Endothelial cell of umbilical vein (primary cell): Measurements from ENCODE around the gene TMEM207.

Experiments
- EZH2 ChIP-seq: IDR thresholded peaks from 2 replicates; pipeline ENCODE4 v1.6.1; 2012; ENCODE audit warnings: borderline replicate concordance, low read depth, mild to moderate bottlenecking, moderate library complexity, low read length, inconsistent platforms; ENCODE audit not compliant: severe bottlenecking
- MYC ChIP-seq: IDR thresholded peaks from one replicate; pipeline ENCODE4 v1.6.1; 2011; ENCODE audit warnings: mild to moderate bottlenecking, low read depth, low read length
- POLR2A ChIP-seq: IDR thresholded peaks from 2 replicates; pipeline ENCODE4 v1.6.1; 2012; ENCODE audit warnings: low read depth, mild to moderate bottlenecking, control low read depth, low read length
- POLR2AphosphoS5 ChIP-seq: IDR thresholded peaks from 2 replicates; pipeline ENCODE4 v1.6.1; 2012; ENCODE audit warnings: low read depth, mild to moderate bottlenecking, control low read depth, low read length, moderate library complexity; ENCODE audit not compliant: insufficient read depth
- TF ChIP-seq, protein P1 (sequence below), 2 donors: IDR thresholded peaks; 1 replicate in 1 of 2; 2 replicates in 1 of 2; pipeline ENCODE4 v1.5.1; 2011; ENCODE audit warnings: low read length in 2 of 2, mild to moderate bottlenecking in 2 of 2, moderate library complexity in 2 of 2, control low read depth in 1 of 2, inconsistent platforms in 1 of 2, low read depth in 1 of 2; ENCODE audit not compliant: insufficient read depth in 1 of 2; ENCODE audit errors: extremely low read depth in 1 of 2

DNA sequence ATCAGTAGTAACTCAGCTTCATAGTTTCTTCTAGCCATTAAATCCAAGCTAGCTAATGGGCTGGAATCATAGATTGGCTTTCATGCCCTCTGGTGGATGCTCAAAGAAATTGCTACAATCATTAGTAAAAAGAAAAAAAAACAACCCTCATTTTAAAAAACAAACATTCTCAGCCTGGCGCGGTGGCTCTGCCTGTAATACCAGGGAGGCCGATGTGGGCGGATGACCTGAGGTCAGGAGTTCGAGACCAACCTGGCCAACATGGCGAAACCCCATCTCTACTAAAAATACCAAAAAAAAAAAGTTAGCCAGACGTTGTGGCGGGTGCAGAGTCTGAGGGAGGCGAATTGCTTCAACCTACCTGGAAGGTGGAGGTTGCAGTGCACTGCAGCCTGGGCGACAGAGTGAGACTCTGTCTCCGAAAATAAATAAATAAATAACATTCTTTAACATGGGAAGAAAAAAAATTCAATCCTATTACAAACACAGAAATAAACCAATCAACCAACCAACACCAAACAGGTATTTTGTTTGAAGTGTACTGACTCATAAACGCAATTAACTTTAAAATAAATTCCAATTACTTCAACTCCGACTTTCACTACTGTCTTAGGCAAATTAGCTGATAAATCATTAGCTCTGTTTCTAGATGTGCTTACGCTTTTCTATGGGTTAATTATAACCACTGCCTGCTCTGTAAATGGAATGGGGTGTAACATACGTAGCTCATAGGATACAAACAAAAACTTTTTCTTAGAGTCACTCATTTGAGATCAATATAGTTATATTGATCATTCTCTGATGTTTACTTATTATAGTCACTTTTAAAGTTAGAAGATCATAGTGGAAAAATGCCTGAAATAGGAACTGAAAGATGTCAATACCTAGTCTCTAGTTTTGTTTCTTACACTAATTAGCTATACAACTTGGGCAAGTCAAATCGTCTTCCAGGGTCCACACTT, 24.9 kb downstream of the TMEM207 start:
- TF ChIP-seq MYC, result no peak
- TF ChIP-seq, protein P1, sequence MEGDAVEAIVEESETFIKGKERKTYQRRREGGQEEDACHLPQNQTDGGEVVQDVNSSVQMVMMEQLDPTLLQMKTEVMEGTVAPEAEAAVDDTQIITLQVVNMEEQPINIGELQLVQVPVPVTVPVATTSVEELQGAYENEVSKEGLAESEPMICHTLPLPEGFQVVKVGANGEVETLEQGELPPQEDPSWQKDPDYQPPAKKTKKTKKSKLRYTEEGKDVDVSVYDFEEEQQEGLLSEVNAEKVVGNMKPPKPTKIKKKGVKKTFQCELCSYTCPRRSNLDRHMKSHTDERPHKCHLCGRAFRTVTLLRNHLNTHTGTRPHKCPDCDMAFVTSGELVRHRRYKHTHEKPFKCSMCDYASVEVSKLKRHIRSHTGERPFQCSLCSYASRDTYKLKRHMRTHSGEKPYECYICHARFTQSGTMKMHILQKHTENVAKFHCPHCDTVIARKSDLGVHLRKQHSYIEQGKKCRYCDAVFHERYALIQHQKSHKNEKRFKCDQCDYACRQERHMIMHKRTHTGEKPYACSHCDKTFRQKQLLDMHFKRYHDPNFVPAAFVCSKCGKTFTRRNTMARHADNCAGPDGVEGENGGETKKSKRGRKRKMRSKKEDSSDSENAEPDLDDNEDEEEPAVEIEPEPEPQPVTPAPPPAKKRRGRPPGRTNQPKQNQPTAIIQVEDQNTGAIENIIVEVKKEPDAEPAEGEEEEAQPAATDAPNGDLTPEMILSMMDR (IDR thresholded peaks at IDR 0.05; ENCODE audit: extremely low read depth in 1 of 2, insufficient read depth in 1 of 2, low read depth in 1 of 2, low read length in 2 of 2), result peak; percentile 52
- TF ChIP-seq POLR2AphosphoS5, result no peak
- TF ChIP-seq POLR2A, result no peak
- no peak for TF ChIP-seq EZH2
